Hindlimb muscle (tissue), 1 donor: ENCODE measurements around the gene NINL. TPM values are rescaled to one million over a fixed set of nuclear protein-coding genes. Genes with fewer than 3 reads are reported as not detected.
"Not testable (repeated sequence)": the region's sequence is repeated elsewhere in the genome, so short reads cannot be mapped to it uniquely, and the experiment has no call there.

Experiments used
- DNase-seq: peaks from one replicate; pipeline ENCODE4 v3.0.0-alpha.2; 2013
- polyA plus RNA-seq: library from polyadenylated mRNA; unstranded; fragments of 120-200 nt; gene quantifications from one replicate; pipeline ENCODE4 v1.2.1, GENCODE V29; 2013; ENCODE audit not compliant: insufficient read length

NINL gene
- polyA plus RNA-seq, 1 donor = 19.4 TPM

DNA sequence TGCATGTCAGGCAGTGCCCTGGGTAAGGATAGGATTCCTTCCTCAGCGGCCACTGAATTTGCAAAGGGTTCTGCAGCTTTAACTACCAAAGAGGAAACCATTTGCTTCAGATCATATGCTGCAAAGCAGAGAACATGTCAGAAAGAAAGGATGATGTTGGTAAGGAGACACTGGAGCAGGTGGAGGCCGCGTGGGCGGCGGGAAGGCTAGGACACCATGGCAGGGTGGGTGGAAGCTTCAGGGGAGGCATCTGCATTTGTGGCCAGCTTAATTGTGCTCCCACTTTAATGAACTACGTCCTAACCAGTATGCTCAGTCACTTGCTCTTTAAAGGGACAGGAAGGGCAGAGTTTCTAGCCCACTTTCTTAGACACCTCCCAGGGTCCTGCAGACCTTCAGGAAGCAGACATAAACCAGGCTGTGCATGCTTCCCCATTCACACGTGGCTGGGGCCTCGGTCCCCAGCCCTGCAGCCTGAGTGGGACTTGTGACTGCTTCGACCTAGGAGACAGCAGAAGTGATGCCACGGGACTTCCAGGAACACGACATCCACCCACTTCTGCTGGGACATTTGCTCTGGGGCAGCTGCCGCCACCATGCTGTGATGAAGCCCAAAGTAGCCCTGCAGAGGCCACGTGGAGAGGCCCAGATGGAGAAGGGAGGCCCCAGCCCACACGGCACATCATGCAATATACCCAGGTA, 101.7 kb downstream of the NINL start:
- no peak for DNase-seq

- no peak for DNase-seq
Observed at GRCh38 chr20:25481918-25482253, 103.4 kb downstream of the NINL start.

DNA sequence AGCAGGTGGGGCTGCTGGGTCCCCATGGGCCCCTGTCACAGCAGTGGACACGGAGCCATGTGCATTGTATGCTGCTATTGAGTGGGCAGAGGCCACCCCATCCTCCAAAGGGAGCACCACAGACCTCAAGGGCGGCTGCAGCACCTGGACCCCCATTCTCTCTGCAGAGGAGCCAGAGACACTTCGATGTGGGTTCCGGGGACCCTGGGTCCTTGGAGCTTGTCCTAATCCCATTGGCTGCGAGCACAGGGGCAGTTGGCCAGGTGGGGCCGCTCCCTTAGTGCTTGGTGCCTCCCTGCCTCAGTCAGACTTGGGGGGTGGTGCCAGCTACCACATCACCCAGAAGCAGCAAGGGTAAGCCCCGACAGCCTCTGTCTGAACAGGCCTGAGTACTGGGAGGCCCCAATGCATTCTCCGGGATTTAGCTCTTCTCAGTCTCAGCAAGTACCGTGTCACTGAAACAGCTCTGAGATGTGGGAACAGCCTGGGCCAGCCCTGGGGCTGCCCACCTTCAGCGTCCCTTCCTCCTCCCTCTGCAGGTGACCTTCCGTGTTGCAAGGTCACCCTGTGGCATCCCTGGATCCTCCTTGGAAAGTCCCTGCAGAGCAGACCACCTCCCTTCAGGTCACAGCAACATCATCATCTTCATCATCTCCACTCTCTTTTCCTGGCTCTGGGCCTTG, 104.0 kb downstream of the NINL start:
- no peak for DNase-seq

- DNase-seq = no peak
Observed at GRCh38 chr20:25480797-25481196, 104.5 kb downstream of the NINL start.

GRCh38 chr20:25480156-25480555, 105.2 kb downstream of the NINL start:
- DNase-seq = no peak

GRCh38 chr20:25479638-25480037, 105.7 kb downstream of the NINL start:
- no peak for DNase-seq

DNA sequence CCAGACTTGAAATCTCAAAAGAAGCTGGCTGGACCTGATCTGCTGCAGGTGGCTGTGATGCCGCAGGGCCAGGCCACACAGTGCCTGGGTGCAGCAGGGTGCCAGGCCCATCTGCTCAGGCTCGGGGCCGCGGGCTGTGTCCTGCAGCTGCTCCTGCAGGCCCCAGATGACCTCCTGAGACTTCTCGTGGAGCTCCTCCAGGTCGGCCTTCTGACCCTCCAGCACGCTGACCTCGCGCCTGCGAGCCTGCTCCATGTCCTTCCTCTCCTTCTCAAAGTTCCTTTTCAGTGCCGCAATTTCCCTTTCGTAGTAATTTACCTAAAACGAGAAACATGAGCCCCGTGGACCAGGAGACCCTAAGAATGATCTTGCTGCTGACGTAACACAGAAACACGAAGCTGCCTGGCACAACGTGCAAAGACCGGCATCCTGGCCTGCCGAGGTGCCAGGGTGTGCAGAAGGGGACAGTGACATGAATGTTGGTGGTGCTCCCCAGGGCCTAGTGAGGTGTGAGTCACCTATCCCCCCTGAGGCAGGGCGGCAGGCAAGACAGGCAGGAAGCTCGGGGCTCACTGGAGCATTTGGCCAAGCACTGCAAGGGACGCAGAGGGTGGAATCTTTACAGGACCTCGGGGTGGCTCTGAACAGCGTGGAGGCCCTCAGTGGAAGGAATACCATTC, 106.3 kb downstream of the NINL start:
- DNase-seq = no peak

DNA sequence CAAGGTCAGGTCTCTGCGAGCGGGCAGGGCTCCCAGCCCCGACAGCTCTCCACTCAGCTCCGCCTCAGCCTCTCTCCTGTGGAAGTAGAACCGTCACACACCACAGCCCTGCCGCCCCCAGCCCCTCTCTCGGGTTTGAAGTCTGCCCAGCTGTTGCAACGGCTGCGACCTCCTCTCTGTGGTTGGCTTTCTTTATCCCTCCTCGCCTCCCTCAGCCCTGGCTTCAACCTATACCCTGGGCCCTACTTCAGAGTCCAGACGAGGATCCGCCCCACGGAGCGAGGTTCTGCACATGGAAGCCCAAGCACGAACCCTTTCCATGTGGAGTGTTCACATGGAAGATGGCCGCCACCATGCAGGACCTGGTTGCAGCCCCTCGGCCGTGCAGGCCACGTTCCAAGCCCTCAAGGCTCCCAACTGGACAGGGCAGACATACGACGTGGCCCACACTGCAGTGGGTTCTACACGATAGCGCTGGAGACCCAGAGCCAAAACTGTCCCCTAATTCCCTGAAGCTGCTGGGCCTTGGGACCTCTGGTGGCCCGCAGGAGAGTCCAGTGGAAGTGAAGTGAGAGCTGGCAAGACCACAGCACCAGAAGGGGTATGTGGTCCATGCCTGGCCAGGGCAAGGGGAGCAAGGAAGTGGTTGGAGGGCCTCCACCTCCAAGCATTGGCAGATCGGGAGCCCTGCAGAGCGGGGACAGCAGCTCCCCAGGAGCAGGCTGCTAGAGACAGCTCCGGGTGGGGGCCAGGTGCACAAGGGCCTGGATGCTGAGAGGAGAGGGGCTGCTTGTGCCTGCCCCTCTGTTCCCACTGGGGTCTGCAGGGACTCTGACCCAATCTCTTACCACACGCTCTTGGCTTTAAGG, 108.1 kb downstream of the NINL start:
- no peak for DNase-seq

DNA sequence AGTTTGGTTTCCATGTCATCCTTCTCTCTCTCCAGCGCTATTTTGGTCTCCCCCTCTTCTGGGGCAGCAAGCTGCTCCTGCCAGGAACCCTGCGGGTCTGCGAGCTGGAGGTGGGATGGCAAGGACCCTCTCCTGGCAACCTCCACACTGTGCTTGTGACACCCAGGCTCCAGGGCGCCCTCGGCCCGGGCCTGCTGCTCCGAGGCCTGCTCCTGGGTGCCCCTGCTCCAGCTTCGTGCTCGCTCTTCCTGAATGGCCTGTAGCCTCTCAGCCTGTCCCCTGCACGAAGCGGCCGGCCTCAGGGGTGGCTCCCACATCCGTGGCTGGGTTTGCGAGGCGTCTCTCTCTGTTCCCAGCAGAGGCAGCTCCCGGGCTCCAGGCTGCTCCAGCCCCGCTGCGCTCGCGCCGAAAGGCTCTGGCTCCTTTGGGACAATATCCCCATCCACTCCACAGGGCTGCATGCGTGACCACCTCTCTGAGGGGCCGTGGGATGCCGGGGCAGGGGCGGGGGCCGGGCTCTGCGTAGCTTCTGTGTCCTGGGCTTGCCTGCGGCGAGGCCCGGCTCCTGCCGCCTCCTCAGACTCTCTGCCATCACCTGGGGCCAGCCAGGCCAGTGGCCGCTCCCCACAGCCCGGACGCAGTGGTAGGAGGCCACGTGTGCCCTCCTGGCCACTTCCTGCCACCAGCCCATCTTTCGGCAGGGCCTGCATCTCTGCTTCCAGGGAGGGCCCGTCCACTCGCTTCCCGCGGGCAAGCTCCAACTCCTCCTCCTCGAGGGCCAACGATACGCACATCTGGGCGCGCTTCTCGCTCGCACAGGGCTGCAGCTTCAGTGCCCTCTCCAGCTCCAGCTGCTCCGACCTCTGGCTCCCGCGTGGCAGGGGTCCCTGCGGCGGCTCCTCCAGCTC, 109.0 kb downstream of the NINL start:
- DNase-seq = no peak

DNA sequence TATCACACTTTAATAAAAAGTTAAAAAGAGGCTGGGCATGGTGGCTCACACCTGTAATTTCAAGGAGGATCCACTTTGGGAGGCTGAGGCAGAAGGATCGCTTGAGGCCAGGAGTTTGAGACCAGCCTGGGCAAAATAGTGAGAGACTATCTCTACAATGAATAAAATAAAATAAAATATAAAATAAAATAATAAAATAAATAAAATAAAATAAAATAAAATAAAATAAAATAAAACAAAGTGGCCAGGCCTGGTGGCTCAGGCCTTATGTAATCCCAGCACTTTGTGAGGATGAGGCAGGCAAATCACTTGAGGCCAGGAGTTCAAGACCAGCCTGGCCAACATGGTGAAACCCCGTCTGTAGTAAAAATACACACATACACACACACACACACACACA, 112.0 kb downstream of the NINL start:
- not testable (repeated sequence) for DNase-seq

- no peak for DNase-seq
Observed at GRCh38 chr20:25471020-25471419, 114.3 kb downstream of the NINL start.

DNA sequence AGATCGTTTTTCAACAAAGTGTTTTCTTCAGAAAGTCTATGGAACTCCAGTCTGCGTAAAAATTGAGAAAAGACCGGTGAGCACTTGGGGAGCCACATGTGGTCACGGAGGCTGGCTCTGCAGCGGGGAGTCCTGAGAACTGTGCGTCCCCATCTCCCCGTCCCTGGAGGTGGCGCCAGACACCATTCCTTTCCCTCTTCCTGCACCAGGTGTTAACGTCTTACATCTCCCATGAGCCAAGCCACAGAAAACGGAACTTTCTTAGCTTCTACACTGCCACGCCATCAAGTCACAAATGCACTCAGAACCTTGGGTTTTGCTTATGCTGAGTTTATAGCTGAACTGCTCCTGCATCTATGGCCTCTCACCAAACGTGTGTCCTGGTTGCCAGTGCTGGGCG, 115.3 kb downstream of the NINL start:
- DNase-seq = peak; percentile 19

DNA sequence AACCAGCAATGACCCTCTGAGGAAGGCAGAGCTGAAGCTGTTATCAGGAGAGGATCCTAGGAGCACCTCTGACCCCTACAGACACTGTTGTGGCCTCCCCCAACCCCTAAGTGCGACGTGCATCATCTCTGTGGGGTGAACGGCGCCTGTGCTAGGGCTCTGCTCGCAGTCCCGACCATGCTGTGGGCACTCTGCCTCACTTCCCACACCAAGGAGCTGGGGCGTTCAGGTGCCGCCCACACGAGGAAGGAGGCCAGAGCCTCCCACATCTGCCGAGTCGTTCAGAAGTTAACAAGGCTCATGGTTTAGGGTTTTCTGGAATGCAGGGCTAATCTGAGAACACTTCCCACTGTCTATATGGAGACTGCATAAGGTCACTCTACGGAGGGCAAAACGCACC, 115.8 kb downstream of the NINL start:
- DNase-seq = no peak

- DNase-seq = no peak
Observed at GRCh38 chr20:25468126-25469075, 116.9 kb downstream of the NINL start.

DNA sequence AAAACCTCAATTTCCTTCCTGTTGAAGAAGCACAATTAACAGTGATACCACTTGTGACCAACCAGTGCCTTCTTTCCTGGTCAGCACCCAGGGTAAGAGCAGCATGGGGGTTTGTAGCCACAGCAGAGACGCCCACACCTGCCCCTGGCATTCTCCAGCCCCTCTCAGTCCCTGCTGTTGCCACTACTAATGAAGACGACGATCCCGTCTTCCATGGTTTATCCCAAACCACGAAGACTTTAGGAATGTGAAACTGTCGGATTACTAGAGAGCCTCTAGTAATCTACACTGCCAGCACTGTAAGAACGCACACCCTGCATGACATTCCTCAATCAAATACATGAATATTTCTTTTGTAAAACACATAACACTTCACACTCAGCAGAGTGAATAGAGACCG, 117.9 kb downstream of the NINL start:
- no peak for DNase-seq

- DNase-seq = no peak
Observed at GRCh38 chr20:25466846-25467245, 118.5 kb downstream of the NINL start.

- DNase-seq = no peak
Observed at GRCh38 chr20:25465243-25466135, 119.8 kb downstream of the NINL start.

- no peak for DNase-seq
Observed at GRCh38 chr20:25464501-25465242, 120.7 kb downstream of the NINL start.
